IPS-20b (cell line): ENCODE data around the gene ENDOU.
A peak's percentile ranks its signal among the peaks of the same experiment; 100 is the strongest.

Source experiments
- H3K27ac ChIP-seq: one replicate; pipeline ENCODE4 v1.5.1; 2013; ENCODE audit warnings: low read length
- H3K27me3 ChIP-seq: 2 replicates; pipeline ENCODE4 v1.6.1; 2013; ENCODE audit warnings: mild to moderate bottlenecking, low read length, inconsistent platforms; ENCODE audit not compliant: insufficient read depth
- H3K36me3 ChIP-seq: 2 replicates; pipeline ENCODE4 v1.6.1; 2013; ENCODE audit warnings: low read depth, mild to moderate bottlenecking, inconsistent platforms, low read length, moderate library complexity; ENCODE audit not compliant: insufficient read depth
- H3K4me1 ChIP-seq: 2 replicates; pipeline ENCODE4 v1.6.1; 2013; ENCODE audit warnings: mild to moderate bottlenecking, control low read depth, inconsistent platforms, low read length, moderate library complexity; ENCODE audit not compliant: insufficient read depth
- H3K4me3 ChIP-seq: 2 replicates; pipeline ENCODE4 v1.5.1; 2013; ENCODE audit warnings: mild to moderate bottlenecking, low read length, inconsistent platforms
- H3K9ac ChIP-seq: 2 replicates; pipeline ENCODE4 v1.6.1; 2013; ENCODE audit warnings: low read depth, mild to moderate bottlenecking, inconsistent platforms, low read length, moderate library complexity
- H3K9me3 ChIP-seq: 2 replicates; pipeline ENCODE4 v1.6.1; 2013; ENCODE audit warnings: mild to moderate bottlenecking, low read depth, low read length, inconsistent platforms; ENCODE audit not compliant: insufficient read depth

Gene ENDOU

DNA sequence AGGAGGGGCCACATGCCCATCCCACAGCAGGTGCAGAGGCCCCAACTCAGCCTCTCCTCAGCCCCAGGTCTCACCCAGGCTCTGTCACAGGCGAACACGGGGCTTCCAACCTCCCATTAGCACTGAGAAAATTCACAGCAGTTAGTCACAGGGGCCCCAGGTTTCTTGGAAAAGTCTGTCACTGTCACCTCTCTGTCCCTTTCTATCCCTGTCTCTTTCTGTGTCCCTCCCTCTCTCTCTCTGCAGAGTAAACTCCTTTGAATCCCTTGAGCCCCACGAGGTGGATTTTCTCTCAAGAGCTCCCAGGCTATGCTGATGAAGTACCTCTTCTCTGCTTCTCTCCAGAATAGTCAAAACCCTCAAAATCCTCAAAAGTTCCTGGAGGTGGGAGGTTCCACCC is 14.0 kb upstream of the ENDOU start:
- Histone ChIP-seq H3K9me3 (no peaks in the 10 kb centered on the region), H3K9ac (no peak overlapping the region), H3K27ac (no peak overlapping the region), H3K27me3 (no peaks in the 10 kb centered on the region), H3K4me3 (no peak overlapping the region), H3K4me1 (peaks cover 10% of the 10 kb centered on the region), H3K36me3 (no peaks in the 10 kb centered on the region)

DNA sequence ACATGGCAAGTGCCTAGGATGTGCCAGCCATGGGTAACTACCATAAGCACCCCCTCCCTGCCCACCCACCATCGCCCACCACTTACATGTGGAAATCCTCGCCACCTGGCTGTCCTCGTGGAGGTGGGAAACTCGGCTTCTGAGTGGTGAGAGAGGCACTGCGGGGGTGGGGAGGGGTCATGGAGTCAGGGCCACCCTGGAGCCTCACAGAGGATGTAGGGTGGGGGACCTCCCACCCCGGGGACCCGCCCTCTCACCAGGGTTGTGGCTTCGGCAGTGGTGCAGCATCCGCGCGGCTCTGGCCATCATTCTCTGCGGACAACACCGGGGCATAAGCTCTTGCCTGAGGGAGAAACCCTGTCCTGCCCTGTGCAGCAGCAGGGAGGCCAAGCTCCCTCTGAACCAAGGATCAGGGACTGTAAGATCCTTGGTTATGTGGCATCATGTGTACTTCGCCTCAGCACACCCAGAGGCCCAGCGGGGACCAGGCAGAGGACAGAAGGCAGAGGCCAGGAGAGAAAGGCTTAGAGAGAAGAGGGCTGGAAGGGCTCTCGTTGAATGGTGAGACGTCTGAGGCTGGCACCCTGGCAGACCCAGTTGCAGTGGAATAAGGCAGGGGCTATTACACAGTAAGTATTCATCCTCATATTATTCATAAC is 12.8 kb upstream of the ENDOU start:
- no peak overlapping the region for H3K9ac ChIP-seq

DNA sequence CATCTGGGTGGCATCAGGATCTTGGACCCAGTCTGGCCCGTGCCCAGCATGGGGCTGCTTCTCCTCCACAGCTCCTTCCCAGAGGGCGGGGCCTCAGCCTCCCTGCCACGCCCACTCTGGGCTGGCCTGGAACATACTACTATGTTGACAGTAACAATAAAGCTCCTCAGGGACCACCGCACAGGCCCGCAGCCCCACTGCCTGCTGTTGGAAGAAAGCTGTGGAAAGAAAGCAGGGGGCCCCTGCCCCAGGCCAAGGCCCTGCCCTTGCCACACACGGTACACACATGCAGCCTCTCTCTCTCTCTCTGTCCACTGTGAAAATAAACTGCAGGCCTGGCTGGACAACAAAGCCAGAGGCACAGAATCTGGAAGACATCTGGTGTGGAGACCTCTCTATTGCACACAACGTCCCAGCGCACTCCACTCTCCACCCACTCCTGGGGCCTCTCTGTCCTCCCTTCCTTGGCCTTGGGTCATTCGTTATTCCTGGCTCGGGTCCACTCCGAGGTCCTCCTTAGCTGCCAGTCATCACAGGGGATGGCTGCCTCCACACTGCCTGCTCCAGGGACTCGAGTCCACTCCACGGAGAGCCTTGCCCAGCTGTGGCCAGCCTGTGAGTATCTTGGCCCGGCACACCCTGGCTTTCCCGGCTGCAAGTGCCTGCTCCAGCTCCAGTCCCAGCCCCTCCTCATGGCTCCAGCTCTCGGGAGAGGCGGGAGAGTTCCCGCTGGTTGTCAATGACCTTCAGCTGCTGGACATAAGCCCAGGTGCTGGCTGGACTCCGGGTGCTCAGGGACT is 11.8 kb upstream of the ENDOU start:
- Histone ChIP-seq H3K36me3 (no peaks in the 10 kb centered on the region), H3K4me3 (no peak overlapping the region), H3K27ac (no peak overlapping the region), H3K27me3 (no peaks in the 10 kb centered on the region), H3K9me3 (no peaks in the 10 kb centered on the region), H3K9ac (no peak overlapping the region), H3K4me1 (peaks cover 13% of the 10 kb centered on the region)

More for the DNA sequence above, 12.8 kb upstream of the ENDOU start:
- Histone ChIP-seq H3K4me1 (peaks cover 13% of the 10 kb centered on the region), H3K27me3 (no peaks in the 10 kb centered on the region), H3K27ac (no peak overlapping the region), H3K36me3 (no peaks in the 10 kb centered on the region), H3K4me3 (no peak overlapping the region), H3K9me3 (no peaks in the 10 kb centered on the region)

DNA sequence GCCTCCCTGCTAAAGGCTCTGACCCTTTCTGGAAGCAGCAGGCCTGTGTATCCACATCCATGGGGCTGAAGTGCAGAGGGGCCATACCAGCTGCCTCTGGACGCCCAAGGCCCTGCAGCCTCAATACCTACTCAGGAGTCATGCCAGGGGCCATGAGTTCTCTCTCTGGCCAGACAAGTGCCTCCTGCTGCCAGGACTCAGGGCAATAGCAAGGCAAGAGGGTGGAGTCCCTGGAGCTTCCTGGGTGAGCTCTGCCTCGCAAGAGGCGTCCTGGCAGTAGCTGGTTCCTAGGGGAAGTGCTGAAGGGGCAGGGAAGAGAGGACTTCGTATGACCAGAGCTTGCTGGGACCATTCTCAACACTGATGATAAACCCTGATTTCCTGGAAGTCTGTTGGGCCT is 10.9 kb upstream of the ENDOU start:
- peaks cover 13% of the 10 kb centered on the region for H3K4me1 ChIP-seq
- no peaks in the 10 kb centered on the region for H3K36me3 ChIP-seq
- no peaks in the 10 kb centered on the region for H3K9me3 ChIP-seq
- no peak overlapping the region for H3K9ac ChIP-seq
- H3K27me3 ChIP-seq = no peaks in the 10 kb centered on the region
- H3K27ac ChIP-seq = no peak overlapping the region
- H3K4me3 ChIP-seq = no peak overlapping the region

DNA sequence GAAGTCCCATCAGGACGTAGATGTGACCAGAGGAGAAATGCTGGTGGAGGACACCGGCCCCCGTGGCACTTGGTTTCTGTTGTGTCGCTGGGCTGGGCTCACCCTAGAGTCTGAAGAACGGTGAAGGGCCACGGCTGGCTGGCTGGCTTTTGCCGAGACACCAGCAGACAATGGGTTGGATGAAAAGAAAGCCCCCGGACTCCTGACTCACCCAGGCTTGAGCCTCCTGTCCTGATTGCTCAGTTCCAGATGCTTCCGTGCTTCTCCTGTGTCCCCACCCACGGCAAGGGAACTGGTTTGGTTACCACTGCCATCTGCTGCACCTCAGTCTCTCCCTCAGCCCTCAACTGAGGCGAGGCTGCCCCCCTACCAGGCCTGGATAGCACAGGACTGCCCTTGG is 10.4 kb upstream of the ENDOU start:
- no peaks in the 10 kb centered on the region for H3K36me3 ChIP-seq
- H3K4me1 ChIP-seq = peaks cover 13% of the 10 kb centered on the region
- no peaks in the 10 kb centered on the region for H3K9me3 ChIP-seq
- no peak overlapping the region for H3K9ac ChIP-seq
- H3K4me3 ChIP-seq = no peak overlapping the region
- no peaks in the 10 kb centered on the region for H3K27me3 ChIP-seq
- H3K27ac ChIP-seq = no peak overlapping the region

DNA sequence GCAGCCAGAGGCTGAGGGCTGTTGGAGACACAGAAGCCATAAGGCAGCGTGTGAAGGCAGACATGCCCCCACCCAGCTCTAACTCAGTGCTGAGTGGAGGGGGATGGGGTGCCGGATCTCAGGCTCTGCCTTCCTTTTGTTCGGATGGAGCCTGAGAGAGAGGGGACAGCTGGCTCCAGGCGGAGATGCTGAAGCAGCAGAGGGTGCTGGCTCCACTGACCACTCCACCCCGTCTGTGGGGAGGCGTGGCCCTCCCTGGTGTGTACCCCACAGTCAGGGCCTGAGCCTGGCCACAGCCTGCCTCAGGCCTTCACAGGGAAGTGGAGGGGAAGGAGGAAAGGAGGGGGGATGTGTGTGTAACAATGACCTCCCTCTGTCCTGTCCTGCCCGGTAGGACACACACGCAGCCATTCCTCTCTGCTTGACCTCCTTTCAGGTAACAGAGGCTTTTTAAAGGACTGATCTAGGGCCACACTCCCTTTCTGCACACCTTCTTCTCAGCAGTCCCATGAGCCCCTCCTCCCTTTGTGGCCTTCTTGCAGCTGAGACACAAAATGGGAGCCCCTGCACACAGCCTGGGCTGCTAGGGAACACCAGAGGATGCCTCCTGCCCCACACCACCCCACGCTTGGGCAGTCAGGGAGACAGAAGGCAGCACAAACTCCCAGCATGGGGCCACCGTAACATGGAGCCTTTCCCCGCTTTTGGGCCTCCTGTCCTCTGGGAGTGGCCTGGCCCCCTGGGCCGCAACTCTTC is 9.6 kb upstream of the ENDOU start:
- Histone ChIP-seq H3K4me1 (peaks cover 13% of the 10 kb centered on the region), H3K36me3 (no peaks in the 10 kb centered on the region), H3K9ac (peak overlapping the region; percentile 55; the same call in 1 of the 2 replicates), H3K27ac (peak overlapping the region; percentile 49), H3K27me3 (no peaks in the 10 kb centered on the region), H3K9me3 (no peaks in the 10 kb centered on the region), H3K4me3 (no peak overlapping the region; the same call in 1 of the 2 replicates)

DNA sequence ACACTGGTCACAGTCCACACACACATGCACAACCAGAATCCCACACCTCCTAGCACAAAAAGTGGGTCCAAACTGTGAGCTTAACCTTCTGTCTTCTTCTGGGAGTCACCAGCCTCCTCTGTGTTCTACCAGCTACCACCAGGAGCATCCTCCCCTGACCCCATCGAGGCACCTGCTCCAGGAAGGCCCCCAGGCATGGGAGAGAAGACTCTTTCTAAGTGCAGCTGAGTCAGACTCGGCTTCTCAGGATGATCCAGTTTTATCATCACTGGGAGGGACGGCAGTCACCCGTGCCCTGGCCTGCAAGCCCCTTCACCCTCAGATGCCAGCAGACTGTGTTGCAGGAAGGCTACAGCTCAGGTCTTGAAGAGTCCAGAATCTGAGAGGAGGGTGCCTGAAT is 7.9 kb upstream of the ENDOU start:
- Histone ChIP-seq H3K27me3 (no peaks in the 10 kb centered on the region), H3K27ac (no peak overlapping the region), H3K9me3 (no peaks in the 10 kb centered on the region), H3K4me3 (no peak overlapping the region), H3K9ac (no peak overlapping the region), H3K4me1 (peaks cover 13% of the 10 kb centered on the region), H3K36me3 (no peaks in the 10 kb centered on the region)

DNA sequence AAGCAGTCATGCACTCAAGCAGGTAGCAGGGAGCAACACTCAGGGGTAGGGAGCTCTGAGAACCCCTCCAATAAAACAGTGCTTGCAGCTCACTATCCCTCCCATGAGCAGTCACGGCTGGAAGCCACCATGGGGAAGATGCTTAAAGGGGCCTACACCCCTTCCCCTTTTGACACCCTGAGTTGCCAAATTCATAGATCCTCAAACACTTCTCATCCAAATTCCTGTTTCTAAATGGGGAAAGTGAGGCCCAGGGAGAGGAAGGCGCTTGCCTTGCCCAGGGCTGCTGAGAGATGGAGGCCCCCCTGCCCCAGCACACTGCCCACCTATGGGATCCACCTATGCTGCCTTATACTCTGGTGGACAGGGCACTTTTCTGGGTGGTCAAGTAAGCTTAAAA is 7.2 kb upstream of the ENDOU start:
- no peaks in the 10 kb centered on the region for H3K9me3 ChIP-seq
- H3K27ac ChIP-seq = no peak overlapping the region
- H3K4me1 ChIP-seq = peaks cover 13% of the 10 kb centered on the region
- no peak overlapping the region for H3K9ac ChIP-seq
- no peaks in the 10 kb centered on the region for H3K36me3 ChIP-seq
- no peak overlapping the region for H3K4me3 ChIP-seq
- H3K27me3 ChIP-seq = no peaks in the 10 kb centered on the region

DNA sequence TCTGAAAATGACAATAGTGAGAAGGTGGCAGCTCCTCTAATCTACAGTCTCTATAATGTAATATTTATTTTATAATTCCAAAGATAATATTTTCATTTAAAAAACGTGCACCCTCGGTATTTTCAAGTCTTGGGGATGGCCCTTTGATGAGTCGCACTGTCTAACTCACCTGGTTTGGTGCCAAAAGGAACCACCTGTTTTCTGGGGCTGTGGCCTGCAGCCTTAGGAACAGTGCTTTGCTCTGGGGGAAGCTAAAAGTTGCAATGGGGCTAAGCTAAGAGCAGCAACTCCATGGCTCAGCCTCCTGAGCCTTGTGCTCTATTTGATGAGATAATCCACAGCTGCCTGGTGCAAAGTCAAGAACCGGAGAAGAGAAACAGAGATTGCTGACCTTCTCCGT is 6.4 kb upstream of the ENDOU start:
- H3K4me1 ChIP-seq = peaks cover 13% of the 10 kb centered on the region
- no peaks in the 10 kb centered on the region for H3K36me3 ChIP-seq
- H3K9me3 ChIP-seq = no peaks in the 10 kb centered on the region
- H3K27me3 ChIP-seq = no peaks in the 10 kb centered on the region
- H3K4me3 ChIP-seq = no peak overlapping the region
- no peak overlapping the region for H3K9ac ChIP-seq
- H3K27ac ChIP-seq = no peak overlapping the region

DNA sequence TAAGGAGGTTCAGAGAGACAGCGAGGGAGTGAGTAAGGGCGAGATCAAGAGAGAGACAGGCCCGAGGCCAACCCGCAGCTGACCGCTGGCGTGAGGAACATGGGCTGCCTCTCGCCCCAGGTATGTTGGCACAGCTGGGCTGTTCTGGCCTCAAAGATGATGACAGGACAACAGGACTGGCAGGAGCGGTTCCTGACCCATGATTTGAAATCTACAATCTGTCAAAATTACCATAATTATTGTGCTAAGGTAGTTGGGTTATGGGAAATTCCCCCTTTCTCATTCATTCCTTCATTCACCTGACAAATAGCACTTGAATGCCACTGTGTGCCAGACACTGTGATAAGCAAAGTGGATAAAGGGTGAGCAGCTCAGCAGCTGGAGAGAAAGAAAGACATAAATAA is 5.1 kb upstream of the ENDOU start:
- Histone ChIP-seq H3K9ac (no peak overlapping the region), H3K27ac (no peak overlapping the region), H3K4me1 (peaks cover 13% of the 10 kb centered on the region)

DNA sequence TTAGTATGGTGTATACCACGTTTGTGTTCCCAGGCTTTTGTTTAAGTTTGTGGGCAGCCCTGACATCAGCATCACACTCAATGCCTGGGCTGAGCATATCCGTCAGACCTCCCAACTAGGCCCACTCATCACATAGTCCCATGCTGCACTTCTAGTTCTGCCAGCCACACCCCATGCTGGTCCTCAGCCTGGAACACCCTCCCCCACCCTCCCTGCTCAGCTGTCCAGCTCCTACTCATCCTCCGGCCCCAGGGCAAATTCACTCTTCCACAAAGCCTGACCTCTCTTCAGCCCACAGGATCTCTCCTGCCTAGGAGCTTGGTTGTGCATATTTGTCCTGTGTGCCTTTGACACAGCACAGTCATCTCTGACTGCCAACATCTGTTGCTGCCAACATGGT is 3.9 kb upstream of the ENDOU start:
- Histone ChIP-seq H3K9ac (no peak overlapping the region), H3K36me3 (no peaks in the 10 kb centered on the region), H3K9me3 (no peaks in the 10 kb centered on the region), H3K27ac (no peak overlapping the region), H3K4me1 (peaks cover 2% of the 10 kb centered on the region), H3K27me3 (no peaks in the 10 kb centered on the region), H3K4me3 (no peak overlapping the region)

More for the DNA sequence above, 5.1 kb upstream of the ENDOU start:
- Histone ChIP-seq H3K27me3 (no peaks in the 10 kb centered on the region), H3K36me3 (no peaks in the 10 kb centered on the region), H3K9me3 (no peaks in the 10 kb centered on the region), H3K4me3 (no peak overlapping the region)
